Activated CD8-positive, alpha-beta memory T cell treated with anti-CD3 and anti-CD28 coated beads, Interleukin-2, amount 50 U/mL, for 24 hours (primary cell): ENCODE results near the gene TFEC.
"Not testable (repeated sequence)": the region's sequence is repeated elsewhere in the genome, so short reads cannot be mapped to it uniquely, and the experiment has no call there.

Experiments
- DNase-seq: peaks from one replicate; pipeline ENCODE4 v3.0.0-alpha.2; 2020; ENCODE audit errors: extremely low read depth

TFEC gene, protein sequence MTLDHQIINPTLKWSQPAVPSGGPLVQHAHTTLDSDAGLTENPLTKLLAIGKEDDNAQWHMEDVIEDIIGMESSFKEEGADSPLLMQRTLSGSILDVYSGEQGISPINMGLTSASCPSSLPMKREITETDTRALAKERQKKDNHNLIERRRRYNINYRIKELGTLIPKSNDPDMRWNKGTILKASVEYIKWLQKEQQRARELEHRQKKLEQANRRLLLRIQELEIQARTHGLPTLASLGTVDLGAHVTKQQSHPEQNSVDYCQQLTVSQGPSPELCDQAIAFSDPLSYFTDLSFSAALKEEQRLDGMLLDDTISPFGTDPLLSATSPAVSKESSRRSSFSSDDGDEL

DNA sequence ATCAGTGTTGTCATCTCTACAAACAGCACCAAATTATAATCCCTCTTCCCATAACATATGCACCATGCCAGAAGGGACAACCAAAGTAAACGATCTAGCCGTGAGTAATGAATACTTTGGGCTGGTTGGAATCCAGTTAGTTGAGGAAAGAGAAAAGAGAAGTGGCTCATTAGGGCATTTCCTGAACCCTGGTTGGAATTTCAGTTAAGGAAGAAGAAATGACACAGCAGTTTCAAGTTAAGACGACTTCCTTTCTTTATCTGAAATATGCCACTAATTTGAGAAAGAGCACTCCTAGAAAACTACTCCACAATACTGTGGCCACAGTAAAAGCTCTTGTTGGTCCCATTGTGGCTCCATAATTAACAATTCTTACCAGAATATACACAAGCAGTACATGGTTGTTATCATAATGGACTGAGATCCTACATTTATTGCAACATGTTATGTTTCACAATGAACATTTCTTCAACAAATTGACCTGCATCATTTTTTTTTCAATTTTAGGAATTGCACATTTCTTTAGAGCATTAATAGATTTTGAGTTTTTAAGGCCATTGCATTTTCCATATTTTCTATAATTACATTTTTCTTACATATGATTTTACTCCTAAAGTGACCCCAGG is at the start of gene TFEC:
TSS of gene TFEC (minus strand) at position 113 of the 626 bp plus-strand sequence. CDS start 46,322 bp downstream, outside the sequence.
- no peak for DNase-seq

DNA sequence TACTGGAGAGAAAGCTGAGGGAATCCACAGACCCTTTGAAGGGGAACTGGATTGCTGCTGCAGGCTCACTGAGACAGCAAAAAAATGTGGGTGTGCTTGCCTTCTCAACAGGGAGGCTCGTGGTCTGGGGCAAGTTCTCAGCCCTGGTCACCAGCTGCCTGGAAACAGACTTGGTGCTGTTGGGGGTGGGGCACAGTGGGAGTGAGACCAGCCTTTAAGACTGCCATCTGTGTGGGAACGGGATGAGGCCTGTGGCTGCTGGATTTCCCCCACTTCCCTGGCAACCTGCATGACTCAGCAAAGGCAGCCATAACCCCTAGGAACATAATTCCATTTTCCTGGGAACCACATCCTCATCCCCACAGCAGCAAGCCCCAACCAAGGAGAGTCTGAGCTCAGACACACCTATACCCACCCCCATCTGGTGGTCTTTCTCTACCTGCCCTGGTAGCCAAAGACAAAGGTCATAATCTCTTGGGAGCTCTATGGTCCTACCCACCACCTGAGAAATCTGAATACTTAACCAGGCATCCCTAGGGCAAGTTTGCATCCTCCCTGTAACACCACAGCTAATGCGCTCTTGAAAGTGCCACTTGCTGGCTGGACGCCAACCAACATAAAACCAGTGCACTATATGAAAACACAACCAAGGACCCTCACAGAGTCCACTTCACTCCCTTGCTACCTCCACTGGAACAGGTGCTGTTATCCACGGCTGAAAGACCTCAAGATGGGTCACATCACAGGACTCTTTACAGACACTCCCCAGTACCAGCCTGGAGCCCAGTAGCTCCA is 45.0 kb upstream of the TFEC start:
- no peak for DNase-seq

DNA sequence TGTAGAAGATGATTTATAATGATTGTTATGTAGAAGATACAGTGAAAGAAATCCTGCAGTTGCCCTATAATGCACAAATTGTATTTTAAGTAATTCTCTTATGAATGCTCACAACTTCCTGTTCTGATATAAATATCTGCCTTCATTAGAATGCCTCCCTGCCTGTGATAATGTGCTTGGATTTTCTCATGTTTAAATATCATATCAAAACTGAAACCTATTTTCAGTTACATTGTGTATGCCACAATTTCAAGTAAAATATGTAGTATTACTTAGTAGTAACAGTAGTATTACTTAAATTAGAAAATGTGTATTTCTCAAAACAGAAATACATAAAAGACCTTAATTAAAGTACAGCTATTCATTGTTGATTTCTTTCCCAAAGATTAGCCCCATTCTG is 41.1 kb upstream of the TFEC start:
- DNase-seq, result no peak

DNA sequence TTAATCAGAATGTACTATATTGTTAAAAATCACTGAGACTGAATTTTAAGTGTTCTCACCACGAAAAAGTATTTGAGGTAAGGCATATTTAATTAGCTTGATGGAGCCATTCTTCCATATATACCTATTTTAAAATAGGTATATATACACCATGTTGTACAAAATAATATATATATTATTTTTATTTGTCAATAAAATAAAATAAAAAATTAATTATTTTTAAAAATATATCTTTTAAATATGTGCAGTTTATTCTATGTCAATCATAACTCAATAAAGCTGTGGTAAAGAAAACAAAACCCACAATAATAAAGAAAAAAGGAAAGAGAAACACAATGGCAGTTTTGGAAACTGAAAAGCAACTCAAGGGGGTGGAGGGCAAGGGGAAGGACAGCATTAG is 33.6 kb upstream of the TFEC start:
- no peak for DNase-seq

DNA sequence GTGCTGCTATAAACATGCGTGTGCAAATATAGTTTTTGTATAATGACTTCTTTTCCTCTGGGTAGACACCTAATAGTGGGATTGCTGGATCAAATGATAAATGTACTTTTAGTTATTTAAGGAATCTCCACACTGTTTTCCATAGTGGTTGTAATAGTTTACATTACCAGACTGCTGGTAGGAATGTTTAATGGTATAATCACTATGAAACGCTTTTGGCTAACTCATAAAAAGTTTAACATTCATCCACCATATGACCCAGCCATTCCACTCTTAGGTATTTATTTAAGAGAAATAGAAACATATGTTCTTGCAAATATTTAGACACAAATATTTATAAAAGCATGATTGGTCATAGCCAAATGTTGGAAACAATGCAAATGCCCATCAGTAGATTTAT is 32.1 kb upstream of the TFEC start:
- no peak for DNase-seq

DNA sequence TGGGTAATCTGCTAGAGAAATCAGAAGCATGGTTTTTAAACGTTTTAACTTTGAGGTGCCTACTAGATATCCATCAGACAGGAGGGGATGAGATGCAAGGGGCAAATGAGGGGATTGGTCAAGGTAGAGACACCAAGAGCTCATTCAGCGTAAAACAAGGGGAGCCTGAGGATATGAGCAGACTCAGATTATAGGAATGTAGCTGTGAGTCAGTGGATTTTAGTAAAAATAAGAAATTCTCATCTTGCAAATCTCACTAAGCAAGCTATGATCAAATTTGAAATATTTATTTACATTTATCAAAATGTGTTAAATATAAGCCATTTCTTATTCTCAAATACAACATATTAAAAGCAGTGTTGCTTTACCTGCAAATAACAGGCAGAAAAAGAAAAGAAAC is 21.4 kb upstream of the TFEC start:
- no peak for DNase-seq

DNA sequence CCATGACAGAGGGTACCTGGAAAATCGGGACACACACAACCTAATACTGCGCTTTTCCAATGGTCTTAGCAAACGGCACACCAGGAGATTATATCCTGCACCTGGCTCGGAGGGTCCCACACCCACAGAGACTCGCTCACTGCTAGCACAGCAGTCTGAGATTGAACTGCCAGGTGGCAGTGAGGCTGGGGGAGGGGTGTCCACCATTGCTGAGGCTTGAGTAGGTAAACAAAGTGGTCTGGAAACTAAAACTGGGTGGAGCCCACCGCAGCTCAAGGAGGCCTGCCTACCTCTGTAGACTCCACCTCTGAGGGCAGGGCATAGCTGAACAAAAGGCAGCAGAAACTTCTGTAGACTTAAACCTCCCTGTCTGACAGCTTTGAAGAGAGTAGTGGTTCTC is 16.7 kb upstream of the TFEC start:
- DNase-seq, result not testable (repeated sequence)

DNA sequence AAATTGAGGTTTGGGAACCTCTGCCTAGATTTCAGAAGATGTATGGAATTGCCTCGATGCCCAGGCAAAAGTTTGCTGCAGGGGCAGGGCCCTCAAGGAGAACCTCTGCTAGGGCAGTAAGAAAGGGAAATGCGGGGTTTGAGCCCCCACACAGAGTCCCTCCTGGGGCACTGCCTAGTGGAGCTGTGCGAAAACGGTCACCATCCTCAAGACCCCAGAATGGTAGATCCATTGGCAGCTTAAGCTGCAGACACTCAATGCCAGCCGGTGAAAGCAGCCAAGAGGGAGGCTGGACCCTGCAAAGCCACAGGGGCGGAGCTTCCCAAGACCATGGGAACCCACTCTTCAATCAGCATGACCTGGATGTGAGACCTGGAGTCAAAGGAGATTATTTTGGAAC is 15.0 kb upstream of the TFEC start:
- DNase-seq, result no peak

DNA sequence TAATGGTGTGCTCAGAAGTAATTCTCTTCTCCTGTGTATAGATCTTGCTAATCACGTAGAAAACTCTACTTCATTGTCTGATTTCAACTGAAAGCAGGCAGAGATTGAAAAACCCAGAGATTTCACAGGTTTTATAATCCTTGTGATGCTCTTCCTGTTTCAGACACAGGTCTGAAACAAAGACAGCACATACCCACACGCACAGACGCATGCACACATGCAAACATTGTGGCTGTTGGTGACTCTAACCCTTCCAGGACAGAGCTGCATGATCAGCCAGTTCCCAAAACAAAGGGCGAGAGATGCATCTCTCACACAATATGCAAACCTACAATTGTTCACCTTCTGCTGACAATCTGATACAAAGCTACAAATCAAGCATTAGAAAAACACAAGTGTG is 11.1 kb upstream of the TFEC start:
- DNase-seq, result no peak

DNA sequence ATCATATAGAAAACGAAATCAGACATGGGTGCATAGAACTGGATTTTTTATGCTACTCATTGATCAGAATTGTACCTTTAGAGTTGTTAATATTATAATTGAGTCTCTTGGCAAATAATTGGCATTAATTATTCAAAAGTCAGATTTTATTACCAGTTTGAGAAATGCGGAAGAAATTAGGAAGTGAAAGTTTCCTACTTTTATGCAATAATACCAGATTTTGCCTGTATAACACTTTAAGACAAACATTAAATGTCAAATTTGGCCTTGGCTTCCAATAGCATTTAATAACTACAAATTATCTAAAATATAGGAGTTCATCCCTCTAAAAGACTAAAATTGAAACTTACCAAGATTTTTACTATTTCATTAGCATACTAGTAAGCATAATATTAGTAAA is 6.8 kb upstream of the TFEC start:
- DNase-seq, result no peak

DNA sequence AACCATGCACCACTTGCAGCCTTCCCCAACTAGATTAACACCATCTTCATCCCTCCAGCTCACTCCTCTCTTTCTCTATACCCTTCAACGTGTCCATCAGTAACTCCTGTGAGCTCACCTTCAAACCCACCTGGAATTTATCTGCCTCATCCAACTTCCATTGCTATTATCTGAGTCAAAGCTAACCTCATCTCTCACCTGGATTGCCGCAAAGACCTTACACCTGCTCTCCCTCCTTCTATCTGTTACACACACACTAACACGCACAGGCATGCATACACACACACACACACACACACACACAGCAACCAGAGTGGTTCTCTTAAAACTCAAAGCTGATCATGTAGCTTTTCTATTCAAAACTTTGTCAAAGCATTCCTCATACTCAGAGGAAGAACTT is 3.8 kb upstream of the TFEC start:
- DNase-seq, result no peak

DNA sequence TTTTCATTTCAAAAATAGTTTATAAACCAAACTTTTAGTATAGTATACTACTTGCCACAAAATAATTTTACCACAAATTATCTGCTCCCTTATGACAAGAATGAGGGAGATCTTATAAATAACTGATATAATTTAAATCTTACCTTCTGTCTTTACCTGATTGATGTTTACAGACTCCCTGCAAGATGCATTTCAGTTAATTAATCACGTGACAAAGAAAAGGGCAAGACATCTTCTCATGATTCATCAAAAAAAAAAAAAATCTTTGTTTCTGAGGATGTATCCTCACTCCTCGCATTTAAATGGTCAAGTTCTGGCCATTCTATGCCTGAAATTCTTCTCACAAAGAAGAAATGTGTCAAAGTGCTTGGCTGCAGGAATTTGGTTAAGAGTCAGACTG is 2.3 kb upstream of the TFEC start:
- DNase-seq, result no peak

DNA sequence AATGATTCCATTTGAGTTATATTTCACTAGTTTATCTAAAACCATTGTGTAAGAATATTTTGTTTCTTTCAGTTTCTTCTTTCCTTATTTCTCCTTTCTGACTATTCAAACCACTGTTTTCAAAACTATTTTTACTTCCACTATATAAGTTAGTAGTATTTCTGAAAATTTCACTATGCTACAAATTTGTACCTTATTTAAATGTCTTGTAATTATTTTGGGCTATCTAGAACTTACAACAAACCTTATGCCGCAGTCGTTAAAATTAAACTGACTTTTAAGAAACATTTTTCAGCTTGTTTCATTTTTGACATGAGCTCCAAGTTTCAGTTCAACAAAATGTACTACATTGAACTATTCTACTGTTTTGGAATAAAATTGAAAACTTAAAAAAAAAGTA is 1.8 kb downstream of the TFEC start:
- DNase-seq, result no peak

DNA sequence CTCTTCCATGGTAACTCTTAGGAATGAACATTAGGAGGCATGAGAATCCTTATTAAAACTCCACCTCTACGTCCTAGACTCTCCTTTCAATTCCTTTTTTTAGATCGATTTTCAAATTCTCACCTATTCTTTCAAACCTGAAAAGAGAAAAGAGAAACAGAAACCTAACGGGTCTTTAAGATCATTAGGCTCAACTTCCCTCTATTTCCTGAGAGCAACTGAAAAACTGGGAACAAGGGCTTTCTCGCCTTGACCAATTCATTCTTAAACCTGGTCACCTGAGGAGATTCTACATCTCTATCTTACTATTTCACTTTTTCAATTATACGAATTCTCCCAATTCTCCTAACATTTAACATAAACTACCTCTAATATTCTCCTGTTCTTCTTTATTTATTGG is 2.8 kb downstream of the TFEC start:
- DNase-seq, result no peak

DNA sequence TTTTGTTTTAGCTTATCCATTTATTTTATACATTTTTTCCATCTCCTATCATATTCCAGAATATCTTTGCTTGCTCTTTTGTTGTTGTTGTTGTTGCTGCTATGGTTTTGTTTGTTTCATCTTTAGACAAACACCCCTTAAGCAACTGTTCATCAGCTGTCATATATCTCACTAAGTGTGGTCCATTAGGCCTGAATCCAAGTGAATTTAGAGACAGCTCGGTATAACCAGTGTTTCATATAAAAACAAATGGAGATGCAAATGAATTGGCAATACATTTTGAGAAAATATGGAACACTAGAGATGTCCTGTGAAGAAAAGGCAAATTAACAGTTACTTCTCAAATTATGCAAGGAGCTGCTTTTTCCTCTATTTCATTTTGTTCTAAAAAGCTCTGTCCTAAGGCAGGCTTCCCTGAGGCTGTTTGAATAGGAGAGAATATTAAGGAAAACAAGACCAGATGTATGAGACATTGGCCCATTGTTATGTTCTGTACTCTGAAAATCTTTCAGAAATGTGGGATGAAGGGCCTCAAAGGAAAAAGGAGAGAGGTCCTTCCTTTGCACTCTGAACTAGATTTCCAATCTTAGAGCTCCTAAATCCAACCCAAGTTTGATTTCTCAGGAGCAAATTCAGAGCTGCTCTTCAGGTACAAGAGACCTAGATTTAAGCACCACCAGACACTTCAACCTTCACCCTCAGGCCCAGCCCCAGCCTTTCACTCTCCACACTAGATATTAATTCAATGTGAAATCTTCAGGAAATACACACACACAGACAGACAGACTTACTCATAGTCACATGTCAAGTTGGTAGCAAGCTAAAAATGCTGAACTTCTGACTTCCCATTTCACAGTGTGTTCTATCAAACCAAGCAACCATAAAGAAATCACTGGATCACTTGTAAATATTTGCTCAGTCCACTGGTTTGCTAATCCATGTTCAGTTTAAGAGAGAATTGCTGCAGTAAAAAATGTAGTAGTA is 5.4 kb downstream of the TFEC start:
- DNase-seq, result no peak

DNA sequence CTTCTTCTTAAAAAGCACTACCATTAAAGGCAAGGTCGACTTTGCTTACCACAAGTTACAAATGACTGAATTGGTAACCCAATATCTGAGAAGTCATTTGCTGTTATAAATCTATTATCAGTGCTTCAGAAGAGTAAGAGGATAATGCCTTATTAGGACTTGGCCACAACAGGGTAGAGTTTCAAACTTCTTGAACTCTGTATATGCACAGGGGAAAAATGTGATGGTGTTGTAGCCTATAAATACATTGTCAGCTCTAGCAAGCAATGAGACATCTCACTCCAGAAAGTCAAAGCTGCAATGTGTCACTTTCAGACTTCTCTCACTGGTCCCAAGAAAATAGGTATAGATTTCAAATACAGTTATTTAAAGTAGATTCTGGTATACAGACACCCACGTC is 9.3 kb downstream of the TFEC start:
- DNase-seq, result no peak

DNA sequence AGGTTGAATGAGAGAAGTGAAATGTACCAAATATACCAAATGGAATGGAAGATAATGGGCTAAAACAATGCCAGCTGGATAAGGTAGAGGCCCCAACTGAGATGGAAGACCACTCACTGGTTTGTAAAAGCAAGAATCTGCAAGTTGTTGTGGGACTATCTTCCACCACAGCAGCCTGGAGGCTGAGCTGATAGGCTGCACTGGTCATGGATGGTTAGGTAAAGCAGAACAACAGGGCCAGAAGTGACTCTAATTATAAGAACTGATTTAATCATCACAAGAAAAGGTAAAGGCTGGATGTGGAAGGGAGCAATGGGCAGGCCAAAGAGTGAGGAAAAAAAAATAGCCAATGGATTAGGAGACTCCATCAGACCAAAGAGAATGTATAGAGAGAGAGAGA is 11.8 kb downstream of the TFEC start:
- no peak for DNase-seq

DNA sequence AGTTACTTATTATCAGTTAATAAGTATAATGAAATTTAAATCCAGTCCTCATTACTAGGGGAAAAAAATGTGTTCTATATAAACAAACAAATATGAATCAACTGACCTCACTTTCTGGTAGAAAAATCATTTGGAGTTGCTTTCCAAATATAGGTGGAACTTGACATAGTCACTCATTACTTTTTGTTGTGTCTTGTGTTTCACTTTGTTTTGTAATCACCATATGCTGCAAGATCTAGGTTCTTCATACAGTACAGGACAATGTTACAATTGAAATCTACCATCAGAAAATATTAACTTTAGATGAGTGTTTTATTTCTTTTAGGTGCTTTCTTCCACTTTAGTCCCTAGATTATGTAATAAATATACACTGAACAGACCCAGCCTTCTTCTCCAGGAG is 16.9 kb downstream of the TFEC start:
- no peak for DNase-seq

DNA sequence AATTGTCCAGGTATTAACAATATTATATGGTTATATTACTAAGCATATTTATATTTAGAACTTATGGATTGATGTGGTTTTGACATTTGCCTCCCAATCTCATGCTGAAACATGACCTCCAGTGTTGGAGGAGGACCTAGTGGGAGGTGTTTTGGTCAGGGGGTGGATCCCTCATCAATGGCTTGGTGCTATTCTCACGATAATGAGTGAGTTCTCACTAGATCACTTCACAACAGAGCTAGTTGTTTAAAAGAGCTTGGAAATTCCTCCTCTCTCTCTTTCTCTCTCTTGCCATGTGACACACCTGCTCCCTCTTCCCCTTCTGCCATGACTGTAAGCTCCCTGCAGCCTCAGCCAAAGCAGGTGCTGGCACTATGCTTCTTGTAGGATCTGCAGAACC is 19.0 kb downstream of the TFEC start:
- no peak for DNase-seq

DNA sequence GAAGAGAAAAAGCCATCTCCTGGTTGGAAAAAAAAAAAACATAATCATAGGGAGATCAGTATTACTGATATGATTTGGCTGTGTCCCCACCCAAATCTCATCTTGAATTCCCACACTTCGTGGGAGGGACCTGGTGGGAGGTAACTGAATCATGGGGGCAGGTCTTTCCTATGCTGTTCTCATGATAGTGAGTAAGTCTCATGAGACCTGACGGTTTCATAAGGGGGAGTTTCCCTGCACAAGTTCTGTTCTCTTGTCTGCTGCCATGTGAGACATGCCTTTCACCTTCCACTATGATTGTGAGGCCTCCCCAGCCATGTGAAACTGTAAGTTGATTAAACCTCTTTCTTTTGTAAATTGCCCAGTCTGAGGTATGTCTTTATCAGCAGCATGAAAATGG is 25.8 kb downstream of the TFEC start:
- not testable (repeated sequence) for DNase-seq

DNA sequence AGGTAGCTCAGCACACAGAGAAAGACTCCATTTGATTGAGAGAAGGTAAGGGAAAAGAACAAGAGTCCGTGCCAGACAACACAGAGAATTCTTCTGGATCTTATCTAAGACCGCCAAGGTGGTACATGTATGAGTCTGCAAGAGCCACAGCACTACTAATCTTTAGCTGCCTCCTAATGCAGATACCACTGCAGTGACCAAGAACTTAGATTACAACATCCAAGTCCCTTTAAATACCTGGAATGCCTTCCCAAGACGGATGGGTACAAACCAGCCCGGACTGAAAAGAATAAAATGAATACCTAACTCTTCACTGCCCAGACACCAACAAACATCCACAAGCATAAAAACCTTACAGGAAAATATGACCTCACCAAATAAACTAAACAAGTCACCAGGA is 33.3 kb downstream of the TFEC start:
- DNase-seq, result no peak

DNA sequence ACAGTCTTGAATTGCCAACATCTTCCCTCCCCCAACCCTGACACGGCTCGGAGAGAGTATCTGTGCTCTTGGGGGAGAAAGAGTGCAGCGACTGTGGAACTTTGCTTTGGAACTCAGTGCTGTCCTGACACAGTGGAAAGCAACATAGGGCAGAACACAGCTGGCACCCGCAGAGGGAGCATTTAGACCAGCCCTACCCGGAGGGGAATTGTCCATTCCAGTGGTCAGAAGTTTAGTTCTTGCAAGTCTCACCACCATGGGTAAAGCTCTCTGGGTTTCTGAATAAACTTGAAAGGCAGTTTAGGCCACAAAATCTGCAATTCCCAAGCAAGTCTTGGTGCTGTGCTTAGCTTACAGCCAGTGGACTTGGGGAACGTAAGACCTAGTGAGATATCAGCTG is 34.9 kb downstream of the TFEC start:
- no peak for DNase-seq
